ENCODE measurements around the gene GNAQ.

GNAQ gene

GRCh38 chr9:77943057-77943456 lies 88.6 kb downstream of the GNAQ start:
- DNase-seq: no peak

- no peak for DNase-seq
Observed at GRCh38 chr9:77939149-77939668, 92.4 kb downstream of the GNAQ start.

- DNase-seq: no peak
Observed at GRCh38 chr9:77938163-77938562, 93.4 kb downstream of the GNAQ start.

GRCh38 chr9:77935974-77936373 lies 95.6 kb downstream of the GNAQ start:
- DNase-seq: no peak

- no peak for DNase-seq
Observed at GRCh38 chr9:77935211-77935610, 96.4 kb downstream of the GNAQ start.

- DNase-seq: no peak
Observed at GRCh38 chr9:77933976-77934375, 97.6 kb downstream of the GNAQ start.

- no peak for DNase-seq
Observed at GRCh38 chr9:77933019-77933418, 98.6 kb downstream of the GNAQ start.

- DNase-seq: no peak
Observed at GRCh38 chr9:77929942-77930341, 101.7 kb downstream of the GNAQ start.

- DNase-seq: peak; percentile 77
Observed at GRCh38 chr9:77927265-77927664, 104.3 kb downstream of the GNAQ start.

GRCh38 chr9:77926371-77926878 lies 105.2 kb downstream of the GNAQ start:
- DNase-seq: peak; percentile 89

GRCh38 chr9:77922591-77922990 lies 109.0 kb downstream of the GNAQ start:
- no peak for DNase-seq

- no peak for DNase-seq
Observed at GRCh38 chr9:77917800-77918199, 113.8 kb downstream of the GNAQ start.

- DNase-seq: no peak
Observed at GRCh38 chr9:77916820-77917219, 114.8 kb downstream of the GNAQ start.

GRCh38 chr9:77916410-77916819 lies 115.2 kb downstream of the GNAQ start:
- DNase-seq: no peak

GRCh38 chr9:77915744-77916143 lies 115.9 kb downstream of the GNAQ start:
- no peak for DNase-seq

- DNase-seq: peak; percentile 56
Observed at GRCh38 chr9:77912895-77913693, 118.5 kb downstream of the GNAQ start.

GRCh38 chr9:77911928-77912327 lies 119.7 kb downstream of the GNAQ start:
- DNase-seq: no peak

- no peak for DNase-seq
Observed at GRCh38 chr9:77910194-77910621, 121.4 kb downstream of the GNAQ start.

GRCh38 chr9:77909306-77909705 lies 122.3 kb downstream of the GNAQ start:
- no peak for DNase-seq

- no peak for DNase-seq
Observed at GRCh38 chr9:77908293-77908692, 123.3 kb downstream of the GNAQ start.

GRCh38 chr9:77907585-77907984 lies 124.0 kb downstream of the GNAQ start:
- DNase-seq: peak; percentile 41

- no peak for DNase-seq
Observed at GRCh38 chr9:77906991-77907390, 124.6 kb downstream of the GNAQ start.

GRCh38 chr9:77903666-77904285 lies 127.8 kb downstream of the GNAQ start:
- DNase-seq: no peak

- DNase-seq: no peak
Observed at GRCh38 chr9:77901771-77902170, 129.8 kb downstream of the GNAQ start.
